Spleen (tissue), 11 donors: ENCODE measurements around the gene GALNT18. TPM values are rescaled to one million over a fixed set of nuclear protein-coding genes. Genes with fewer than 3 reads are reported as not detected.

Experiments
- DNase-seq: peaks from one replicate; pipeline ENCODE4 v3.0.0-alpha.2; 2020
- H3K27ac ChIP-seq, 8 donors: fragments of 200-600 bp; sonication (generic) in 7 of 8; 1 replicate in 4 of 8; 2 replicates in 4 of 8; pipeline versions ENCODE4 v1.5.0 to v1.8.0; 2016 to 2021; ENCODE audit warnings: inconsistent platforms in 4 of 8, mild to moderate bottlenecking in 4 of 8, moderate library complexity in 1 of 8
- H3K27me3 ChIP-seq, 7 donors: fragments of 200-600 bp; sonication (generic) in 6 of 7; replicated peaks in 1 of 7; 1 replicate in 4 of 7; 2 replicates in 3 of 7; pipeline versions ENCODE4 v1.5.0 to v1.8.0; 2016 to 2021; ENCODE audit warnings: inconsistent platforms in 3 of 7, mild to moderate bottlenecking in 1 of 7
- H3K36me3 ChIP-seq, 6 donors: fragments of 200-600 bp; sonication (generic) in 5 of 6; 1 replicate in 4 of 6; 2 replicates in 2 of 6; pipeline versions ENCODE4 v1.5.0 to v1.8.0; 2016 to 2021; ENCODE audit warnings: inconsistent platforms in 2 of 6
- H3K4me1 ChIP-seq, 6 donors: fragments of 200-600 bp; sonication (generic) in 5 of 6; 1 replicate in 3 of 6; 2 replicates in 3 of 6; pipeline versions ENCODE4 v1.5.0 to v1.8.0; 2016 to 2021; ENCODE audit warnings: inconsistent platforms in 3 of 6
- H3K4me3 ChIP-seq, 8 donors: fragments of 200-600 bp; sonication (generic) in 7 of 8; 1 replicate in 4 of 8; 2 replicates in 4 of 8; pipeline versions ENCODE4 v1.5.0 to v1.8.0; 2016 to 2021; ENCODE audit warnings: inconsistent platforms in 4 of 8, mild to moderate bottlenecking in 4 of 8, moderate library complexity in 2 of 8
- H3K9me3 ChIP-seq, 8 donors: fragments of 200-600 bp; sonication (generic) in 7 of 8; 1 replicate in 4 of 8; 2 replicates in 4 of 8; pipeline versions ENCODE4 v1.5.0 to v1.8.0; 2016 to 2021; ENCODE audit warnings: inconsistent platforms in 4 of 8
- CTCF ChIP-seq, 11 experiments: fragments of 200-600 bp in 7 of 11; fragments of 450-650 bp in 4 of 11; sonication (generic) in 4 of 11; IDR thresholded peaks in 8 of 11; conservative IDR thresholded peaks in 3 of 11; 1 replicate in 7 of 11; 2 replicates in 4 of 11; pipeline versions ENCODE4 v1.4.0 to v1.8.0; 2016 to 2021; ENCODE audit warnings: antibody characterized with exemption in 11 of 11, inconsistent platforms in 4 of 11, mild to moderate bottlenecking in 1 of 11
- POLR2A ChIP-seq, 3 donors: fragments of 450-650 bp; IDR thresholded peaks; one replicate each; pipeline ENCODE4 v1.5.1; 2017; ENCODE audit warnings: antibody characterized with exemption in 3 of 3, mild to moderate bottlenecking in 1 of 3
- POLR2AphosphoS5 ChIP-seq, 3 donors: sonication (generic); formaldehyde crosslinking; IDR thresholded peaks; one replicate each; pipeline ENCODE4 v1.5.1; 2017; ENCODE audit warnings: antibody characterized with exemption in 3 of 3
- WGBS, 5 donors: extraction: QIAGEN DNeasy Blood & Tissue Kit in 3 of 5; methylation state at CpG; one replicate each; pipeline versions ENCODE4 v1.1.5 to v1.1.7; 2013 to 2018; 5-methylcytosine and 5-hydroxymethylcytosine counted together
- intact Hi-C: fragments of 100-400 bp; cut with DNase I; formaldehyde crosslinking; loops from one replicate; pipeline ENCODE4 v1.15.0; 2023; ENCODE audit warnings: low total_unique reads
- polyA plus RNA-seq, 3 donors: library from polyadenylated mRNA; stranded (reverse); fragments of 200-250 nt; gene quantifications; one replicate each; pipeline ENCODE4 v1.2.1, GENCODE V29; 2013
- total RNA-seq, 7 donors: library from RNA; depleted of rRNA in 3 of 7; stranded (reverse); fragments of >200 nt in 3 of 7; fragmentation: NEBNext Ultra II Directional in 4 of 7; extraction: Animal tissue kit (Norgen Biotek cat#: 25700) in 4 of 7; gene quantifications; one replicate each; pipeline versions ENCODE4 v1.1.0 to v1.2.1, GENCODE V29; 2016 to 2021
- donor health status: healthy with polysubstance abuse.
- donor health status: DM: no; HTN: no; CAD: no; lungs with moderate emphysema.
- donor health status: DM: no; HTN: no; CAD: no.
- donor health status: Bipolar disorder and iron deficiency.
- donor health status: healthy.
- donor health status: DM: no; HTN: no; CAD: no.
- donor health status: DM: yes; HTN: yes; CAD: no.

GALNT18 gene
- total and polyA plus RNA-seq, 10 donors: 0.87 to 6.9 (median 3.9) TPM

- DNase-seq: no peak
- 88 to 97% (median 93%) methylated on average over 6 of the region's 6 CpGs for WGBS, 5 donors
- Histone ChIP-seq H3K27ac (no peak overlapping the region), H3K27me3 (no peaks in the 10 kb centered on the region), H3K4me3 (no peak overlapping the region), H3K36me3 (no peaks in the 10 kb centered on the region), H3K4me1 (no peaks in the 10 kb centered on the region), H3K9me3 (no peaks in the 10 kb centered on the region)
- intact Hi-C loops: no loop called here
- no peak for TF ChIP-seq CTCF (IDR thresholded peaks at IDR 0.05 in 8 of 11, conservative IDR thresholded peaks at IDR 0.05 in 3 of 11)
- no peak for TF ChIP-seq POLR2A (IDR thresholded peaks at IDR 0.05)
- TF ChIP-seq POLR2AphosphoS5 (IDR thresholded peaks at IDR 0.05): no peak
These were observed 109.3 kb downstream of the GALNT18 start for GRCh38 chr11:11512502-11512901.

GRCh38 chr11:11512090-11512489 is 109.7 kb downstream of the GALNT18 start:
- Histone ChIP-seq H3K36me3 (no peaks in the 10 kb centered on the region), H3K27ac (no peak overlapping the region), H3K4me3 (no peak overlapping the region), H3K27me3 (no peaks in the 10 kb centered on the region), H3K9me3 (no peaks in the 10 kb centered on the region), H3K4me1 (no peaks in the 10 kb centered on the region)
- DNase-seq: no peak
- intact Hi-C loops: no loop called here
- 88 to 94% (median 92%) methylated on average over 6 of the region's 6 CpGs for WGBS, 5 donors
- no peak for TF ChIP-seq POLR2A (IDR thresholded peaks at IDR 0.05)
- no peak for TF ChIP-seq CTCF (IDR thresholded peaks at IDR 0.05 in 8 of 11, conservative IDR thresholded peaks at IDR 0.05 in 3 of 11)
- TF ChIP-seq POLR2AphosphoS5 (IDR thresholded peaks at IDR 0.05): no peak

- H3K27me3 ChIP-seq: no peaks in the 10 kb centered on the region
- no peaks in the 10 kb centered on the region for H3K4me1 ChIP-seq
- no peaks in the 10 kb centered on the region for H3K36me3 ChIP-seq
- intact Hi-C loops: no loop called here
- WGBS, 5 donors: 74 to 96% (median 87%) methylated on average over 9 to 10 of the region's 10 CpGs
- no peak overlapping the region for H3K4me3 ChIP-seq
- H3K9me3 ChIP-seq: no peaks in the 10 kb centered on the region
- TF ChIP-seq CTCF (IDR thresholded peaks at IDR 0.05 in 8 of 11, conservative IDR thresholded peaks at IDR 0.05 in 3 of 11): no peak
- no peak for TF ChIP-seq POLR2A (IDR thresholded peaks at IDR 0.05)
- no peak for TF ChIP-seq POLR2AphosphoS5 (IDR thresholded peaks at IDR 0.05)
- H3K27ac ChIP-seq: no peak overlapping the region
- no peak for DNase-seq
These were observed 110.9 kb downstream of the GALNT18 start for GRCh38 chr11:11510939-11511338.

GRCh38 chr11:11505692-11506091 is 116.1 kb downstream of the GALNT18 start:
- Histone ChIP-seq H3K27me3 (no peaks in the 10 kb centered on the region), H3K9me3 (no peaks in the 10 kb centered on the region), H3K4me1 (no peaks in the 10 kb centered on the region), H3K36me3 (no peaks in the 10 kb centered on the region), H3K4me3 (no peak overlapping the region), H3K27ac (no peak overlapping the region)
- TF ChIP-seq CTCF (IDR thresholded peaks at IDR 0.05 in 8 of 11, conservative IDR thresholded peaks at IDR 0.05 in 3 of 11) (no peak), POLR2AphosphoS5 (IDR thresholded peaks at IDR 0.05) (no peak), POLR2A (IDR thresholded peaks at IDR 0.05) (no peak)
- intact Hi-C loops: no loop called here
- DNase-seq: no peak
- WGBS, 5 donors: 53 to 65% (median 63%) methylated on average over 3 of the region's 3 CpGs
